Middle frontal gyrus (tissue), 1 donor: ENCODE data around the gene HTR6.

Experiments used
- DNase-seq: peaks from one replicate; pipeline ENCODE4 v3.0.0-alpha.2; 2015; ENCODE audit warnings: low spot score; ENCODE audit errors: extremely low spot score

Gene HTR6

DNA sequence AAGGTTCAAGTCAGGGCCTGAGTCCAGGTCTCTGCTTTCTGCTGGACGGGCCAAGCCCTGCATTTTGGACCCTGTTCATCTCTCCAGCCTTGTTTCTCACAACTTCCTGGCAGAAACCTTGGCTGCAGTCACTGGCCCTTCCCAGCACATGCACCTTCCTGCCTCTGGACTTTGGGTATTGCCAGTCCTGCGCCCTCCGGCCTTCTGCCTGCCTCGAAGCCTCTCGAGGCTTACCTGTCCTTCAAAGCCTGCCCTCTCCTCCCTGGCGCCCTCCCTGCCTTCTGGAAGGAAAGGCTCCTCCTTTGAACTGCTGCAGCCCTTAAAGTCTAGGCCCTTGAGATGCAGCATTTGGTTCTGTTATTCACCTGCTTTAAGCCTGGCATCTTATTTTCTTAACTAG, 52.8 kb downstream of the HTR6 start:
- no peak for DNase-seq

DNA sequence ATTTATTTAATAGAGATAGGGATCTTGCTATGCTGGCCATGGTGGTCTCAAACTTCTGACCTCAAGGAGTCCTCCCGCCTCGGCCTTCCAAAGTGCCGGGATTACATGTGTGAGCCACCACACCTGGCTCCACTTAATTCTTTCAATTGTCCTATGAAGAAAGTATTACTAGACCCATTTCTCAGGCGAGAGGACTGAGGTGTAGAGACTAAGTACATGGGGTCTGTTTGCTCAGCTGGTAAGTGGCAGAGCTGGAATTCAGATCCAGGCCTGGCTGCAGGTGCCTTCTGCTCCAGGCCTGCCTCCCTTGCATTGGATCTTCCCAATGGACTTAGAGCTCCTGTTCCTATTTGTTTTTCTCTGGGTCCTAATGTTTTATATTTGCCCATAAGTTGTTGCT, 55.5 kb downstream of the HTR6 start:
- no peak for DNase-seq

DNA sequence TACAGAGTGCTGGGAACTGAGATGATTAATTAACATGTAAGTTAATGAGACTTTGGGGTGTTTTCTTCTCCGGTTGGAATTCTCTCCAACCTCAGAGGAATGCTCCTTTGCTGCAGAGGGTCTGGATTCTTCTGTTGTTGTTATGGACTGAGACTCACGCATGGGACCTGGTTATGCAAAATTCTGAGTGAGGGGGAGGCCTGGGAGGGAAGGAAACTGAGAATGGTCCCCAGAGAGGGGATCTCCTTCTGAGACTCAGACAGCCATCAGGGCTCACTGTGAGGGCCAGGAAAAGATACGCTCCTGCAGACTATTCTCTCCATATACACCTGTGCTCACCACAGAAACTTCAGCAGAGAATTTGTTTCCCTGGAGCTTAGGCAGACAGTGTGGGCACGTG, 56.3 kb downstream of the HTR6 start:
- DNase-seq = no peak

DNA sequence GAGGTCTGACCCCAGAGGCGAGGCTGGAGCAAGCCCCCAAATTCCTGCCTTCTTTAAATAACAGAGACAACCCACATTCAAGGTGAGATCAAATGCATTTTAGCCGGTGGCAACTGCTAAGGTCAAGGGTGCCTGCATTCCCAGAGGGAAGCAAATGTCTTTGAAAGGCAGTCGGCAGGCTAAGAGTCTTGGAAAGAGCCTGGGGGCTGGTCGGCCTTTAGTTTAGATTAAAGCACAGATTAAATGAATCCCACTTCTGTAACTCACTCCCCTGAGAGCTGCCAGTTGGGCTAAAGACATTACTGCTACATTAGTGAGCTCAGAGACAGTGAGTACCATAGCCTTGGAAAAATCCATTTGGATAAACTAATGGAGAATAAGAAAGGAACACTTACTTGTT, 59.2 kb downstream of the HTR6 start:
- no peak for DNase-seq

DNA sequence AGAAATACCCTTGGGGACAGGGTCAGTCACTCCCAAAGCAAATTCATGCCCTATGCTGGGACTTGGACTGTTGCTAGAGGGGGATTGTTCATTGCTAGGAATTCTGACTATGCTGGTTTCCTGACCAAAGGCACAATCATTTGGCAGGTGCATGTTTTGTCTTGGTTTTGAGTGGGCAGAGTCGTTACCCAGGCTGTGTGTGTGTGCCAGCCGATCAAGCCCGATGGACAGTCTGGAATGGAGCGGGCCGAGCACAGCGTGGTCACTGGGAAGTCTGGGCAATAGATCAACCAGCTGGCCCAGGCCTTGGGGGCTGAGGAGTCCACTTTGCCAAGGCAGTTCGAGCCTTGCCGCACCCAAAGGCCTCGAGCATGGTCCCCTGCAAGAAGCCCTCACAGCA, 60.9 kb downstream of the HTR6 start:
- DNase-seq = no peak

DNA sequence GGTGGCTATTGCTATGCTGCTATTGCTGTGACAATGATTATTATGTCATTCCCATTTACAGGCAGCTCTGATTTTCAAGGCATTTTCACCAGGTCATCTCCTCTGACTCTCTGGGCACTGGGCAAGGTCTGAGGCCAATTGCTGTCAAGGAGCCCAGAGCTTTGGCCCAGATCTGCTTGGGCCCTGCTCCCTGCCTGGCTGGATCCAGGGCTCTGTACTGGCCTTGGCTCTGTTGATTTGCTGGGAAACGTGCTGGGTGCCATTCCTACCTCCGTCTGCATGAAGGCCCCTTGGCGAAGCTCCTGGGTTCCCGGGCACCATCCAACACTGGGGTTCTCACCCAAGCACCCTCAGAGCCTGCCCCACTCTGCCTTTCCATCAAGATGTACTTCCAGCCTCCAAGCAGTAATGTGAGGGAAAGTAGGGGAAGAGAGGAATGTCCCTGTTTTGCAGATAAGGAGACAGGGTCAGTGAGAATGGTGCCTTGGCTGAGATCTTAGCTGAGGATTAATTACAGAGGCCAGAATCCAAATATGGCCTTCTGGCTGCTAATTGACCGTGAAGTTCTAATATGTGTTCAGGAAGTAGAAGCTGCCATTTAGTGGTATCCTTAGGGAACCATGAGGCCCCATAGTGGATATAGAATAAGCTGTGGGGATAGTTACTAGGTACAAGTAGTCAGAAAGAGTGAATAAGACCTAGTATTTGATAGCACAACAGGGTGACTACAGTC, 63.9 kb downstream of the HTR6 start:
- no peak for DNase-seq

DNA sequence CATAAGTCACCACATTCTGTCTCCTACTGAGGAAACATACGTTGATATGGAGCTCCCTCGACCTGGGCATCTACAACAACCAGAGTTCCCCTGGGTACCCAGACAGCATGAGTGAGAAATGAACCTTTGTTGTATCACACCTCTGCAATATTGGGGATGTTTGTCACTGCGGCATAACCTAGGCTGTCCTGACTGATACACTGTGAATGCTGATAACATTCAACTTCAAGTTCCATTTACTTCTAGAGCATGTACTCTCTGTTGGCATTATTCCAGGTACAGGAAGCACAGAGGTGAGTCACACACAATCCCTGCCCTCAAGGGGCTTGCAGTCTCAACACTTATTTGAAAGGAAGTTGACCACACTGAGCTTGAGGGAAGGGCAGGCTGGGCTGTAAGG, 65.6 kb downstream of the HTR6 start:
- DNase-seq = no peak
